K562 (cell line): ENCODE results near the gene CHRNG. TPM values are rescaled to one million over a fixed set of nuclear protein-coding genes. Genes with fewer than 3 reads are reported as not detected.

ENCODE experiments used
- ATAC-seq: fragments of 200-7000 bp; cut with Tn5 transposase; 3 replicates; pipeline ENCODE4 v1.9.1; 2020; ENCODE audit warnings: moderate library complexity
- BruUV-seq: library from RNA; stranded (reverse); fragments of 400-500 nt; replicated peaks from 2 replicates; lab custom pipeline; 2021; lab: Mats Ljungman, UMichigan
- CTCF ChIA-PET: fragments of 300-600 bp; formaldehyde crosslinking; extraction: SDS; loops from one replicate; lab custom pipeline; 2021; ENCODE audit warnings: low intra/inter-chr PET ratio; lab: Yijun Ruan, JAX
- POLR2A ChIA-PET: fragments of 300-600, 350-650 bp; sonication (Branson Sonifier 250); formaldehyde crosslinking; extraction: SDS; loops from one replicate; lab custom pipeline; 2021; ENCODE audit warnings: antibody characterized with exemption, inconsistent platforms; lab: Yijun Ruan, JAX
- DNase-seq, 4 experiments: peaks; one replicate each; pipeline versions ENCODE4 v3.0.0 to v3.0.0-alpha.2; 2011 to 2018; ENCODE audit warnings: low spot score in 3 of 4, mixed read lengths in 3 of 4; ENCODE audit errors: extremely low read depth in 1 of 4
- FAIRE-seq: peaks from 2 replicates; lab custom pipeline; 2011; peaks lifted over from hg19 to GRCh38; lab: Jason Lieb, UNC
- H2AFZ ChIP-seq: 2 replicates; pipeline ENCODE4 v1.6.0; 2011; ENCODE audit warnings: low read depth, low read length, control low read depth, inconsistent platforms
- H3K27ac ChIP-seq: fragments of 200-600 bp; 3 replicates; pipeline ENCODE4 v1.8.0; 2011; ENCODE audit warnings: low read depth, mild to moderate bottlenecking, control low read depth, inconsistent platforms, low read length, moderate library complexity, mixed read lengths; ENCODE audit errors: extremely low read depth
- H3K27me3 ChIP-seq, 2 experiments: fragments of 300-600 bp in 1 of 2; 2 replicates in 1 of 2; 3 replicates in 1 of 2; pipeline versions ENCODE4 v1.6.0 to v1.8.0; 2011; ENCODE audit warnings: inconsistent platforms in 2 of 2, low read length in 2 of 2, mild to moderate bottlenecking in 1 of 2, mixed read lengths in 1 of 2, moderate library complexity in 1 of 2; ENCODE audit not compliant: control insufficient read depth in 2 of 2, insufficient read depth in 2 of 2
- H3K36me3 ChIP-seq: fragments of 300-600 bp; 3 replicates; pipeline ENCODE4 v1.8.0; 2011; ENCODE audit warnings: mild to moderate bottlenecking, low read length, inconsistent platforms; ENCODE audit not compliant: control insufficient read depth, insufficient read depth
- H3K4me1 ChIP-seq, 2 experiments: fragments of 200-600 bp in 1 of 2; replicated peaks in 1 of 2; 2 replicates in 1 of 2; 3 replicates in 1 of 2; pipeline versions ENCODE4 v1.5.1 to v1.8.0; 2011; ENCODE audit warnings: inconsistent platforms in 2 of 2, low read length in 2 of 2, mild to moderate bottlenecking in 1 of 2, mixed read lengths in 1 of 2, moderate library complexity in 1 of 2; ENCODE audit not compliant: control insufficient read depth in 2 of 2, insufficient read depth in 2 of 2
- H3K4me2 ChIP-seq: 2 replicates; pipeline ENCODE4 v1.6.1; 2011; ENCODE audit warnings: low read length, control low read depth, inconsistent platforms, mixed read lengths; ENCODE audit not compliant: insufficient read depth
- H3K4me3 ChIP-seq: fragments of 200-600 bp; sonication (generic), shearing (Covaris generic); 2 replicates; pipeline ENCODE4 v1.5.1; 2016; ENCODE audit warnings: control low read depth, inconsistent platforms
- H3K79me2 ChIP-seq: fragments of 200-600 bp; 3 replicates; pipeline ENCODE4 v1.8.0; 2011; ENCODE audit warnings: low read length, inconsistent platforms; ENCODE audit not compliant: control insufficient read depth, insufficient read depth
- H3K9ac ChIP-seq, 2 experiments: 2 replicates each; pipeline versions ENCODE4 v1.6.0 to v1.6.1; 2011; ENCODE audit warnings: low read depth in 2 of 2, low read length in 2 of 2, control low read depth in 1 of 2, inconsistent platforms in 1 of 2, mild to moderate bottlenecking in 1 of 2, mixed read lengths in 1 of 2; ENCODE audit not compliant: insufficient read depth in 1 of 2
- H3K9me1 ChIP-seq: one replicate; pipeline ENCODE4 v1.6.0; 2011; ENCODE audit warnings: inconsistent platforms, mild to moderate bottlenecking, low read length, moderate library complexity; ENCODE audit not compliant: control insufficient read depth, insufficient read depth
- H3K9me3 ChIP-seq: replicated peaks from 2 replicates; pipeline ENCODE4 v1.5.1; 2011; ENCODE audit warnings: low read depth, low read length, inconsistent platforms; ENCODE audit not compliant: control insufficient read depth, insufficient read depth
- H4K20me1 ChIP-seq: replicated peaks from 2 replicates; pipeline ENCODE4 v1.6.1; 2011; ENCODE audit warnings: low read length, inconsistent platforms, mixed read lengths; ENCODE audit not compliant: control insufficient read depth, insufficient read depth
- ARID1B ChIP-seq: fragments of 450-650 bp; IDR thresholded peaks from 2 replicates; pipeline ENCODE4 v1.6.1; 2016; ENCODE audit warnings: antibody characterized with exemption, mild to moderate bottlenecking, inconsistent platforms
- ATF1 ChIP-seq, 2 experiments: fragments of 450-650 bp in 1 of 2; IDR thresholded peaks; 2 replicates each; pipeline ENCODE4 v1.6.1; 2016; ENCODE audit warnings: missing compliant biosample characterization in 1 of 2, missing genetic modification characterization in 1 of 2
- ETS2 ChIP-seq: IDR thresholded peaks from 2 replicates; pipeline ENCODE4 v1.6.1; 2016; ENCODE audit warnings: borderline replicate concordance, missing genetic modification characterization, mild to moderate bottlenecking, moderate library complexity, missing compliant biosample characterization; ENCODE audit not compliant: poor library complexity, severe bottlenecking
- FOXJ2 ChIP-seq: fragments of 200-800 bp; sonication (Bioruptor generic); IDR thresholded peaks from 2 replicates; pipeline ENCODE4 v1.6.1; 2016; ENCODE audit warnings: missing genetic modification characterization, missing compliant biosample characterization
- GATAD2B ChIP-seq: fragments of 450-650 bp; IDR thresholded peaks from 2 replicates; pipeline ENCODE4 v1.6.1; 2017; ENCODE audit warnings: mild to moderate bottlenecking, borderline replicate concordance
- PRMT5 ChIP-seq: sonication (generic); formaldehyde crosslinking; IDR thresholded peaks from 2 replicates; pipeline ENCODE4 v1.5.0; 2020; ENCODE audit warnings: missing genetic modification reagents
- RB1 ChIP-seq: fragments of 450-650 bp; IDR thresholded peaks from 2 replicates; pipeline ENCODE4 v1.6.1; 2017; ENCODE audit warnings: low read depth, mild to moderate bottlenecking
- SNAPC5 ChIP-seq: fragments of 250-450 bp; sonication (Bioruptor Pico); IDR thresholded peaks from 2 replicates; pipeline ENCODE4 v1.8.0; 2021; ENCODE audit warnings: moderate library complexity, mild to moderate bottlenecking, inconsistent platforms
- USF2 ChIP-seq: sonication (generic); formaldehyde crosslinking; IDR thresholded peaks from 2 replicates; pipeline ENCODE4 v1.5.0; 2020; ENCODE audit warnings: missing genetic modification reagents
- XRCC4 ChIP-seq: IDR thresholded peaks from one replicate; pipeline ENCODE4 v1.6.1; 2011; ENCODE audit not compliant: insufficient read depth, insufficient read length; ENCODE audit errors: extremely low read depth
- ZNF124 ChIP-seq: sonication (generic); formaldehyde crosslinking; IDR thresholded peaks from 2 replicates; pipeline ENCODE4 v1.8.1; 2022; ENCODE audit warnings: missing genetic modification reagents
- ZNF407 ChIP-seq: fragments of 450-650 bp; IDR thresholded peaks from 2 replicates; pipeline ENCODE4 v1.6.1; 2016; ENCODE audit warnings: low read depth
- WGBS: fragments of 100-300 bp; shearing (Covaris generic); methylation state at CpG from one replicate; pipeline ENCODE4 v1.1.6; 2016; ENCODE audit warnings: low coverage, mixed read lengths; ENCODE audit not compliant: insufficient coverage; ENCODE audit errors: missing lambda C conversion rate; 5-methylcytosine and 5-hydroxymethylcytosine counted together
- in situ Hi-C: fragments of 300-500 bp; cut with MboI; formaldehyde crosslinking; loops from 4 replicates; pipeline ENCODE4 v1.15.0; 2018; ENCODE audit warnings: inconsistent platforms, mixed read lengths
- intact Hi-C: fragments of 100-400 bp; cut with micrococcal nuclease; formaldehyde crosslinking; loops from 2 replicates; pipeline ENCODE4 v1.14.2; 2022
- polyA plus RNA-seq, 8 experiments: library from polyadenylated mRNA; depleted of rRNA in 4 of 8; stranded (reverse) in 5 of 8; unstranded in 3 of 8; fragments of >200 nt; fragmentation: Nextera tagmentation in 2 of 8; fragmentation: Illumina TruSeq in 1 of 8; extraction: Ambion mirVana in 2 of 8; extraction: Trizol in 1 of 8; gene quantifications; 2 replicates each; pipeline versions ENCODE4 v1.2.1 to v1.2.3, GENCODE V29; 2011 to 2014; ENCODE audit warnings: inconsistent platforms in 1 of 8, missing spikeins in 1 of 8
- total RNA-seq, 7 experiments: library from RNA; depleted of rRNA in 6 of 7; stranded (reverse); fragments of >200 nt in 6 of 7; fragmentation: Illumina TruSeq in 2 of 7; extraction: Trizol in 2 of 7; gene quantifications; 2 replicates each; pipeline versions ENCODE4 v1.2.1 to v1.2.3, GENCODE V29; 2011 to 2021; ENCODE audit warnings: low replicate concordance in 1 of 7

The CHRNG gene
- total and polyA plus RNA-seq, 9 of the 15 experiments (the other 6 are each of a cell fraction or from before 2014, with no cell fraction given), result not detected

GRCh38 chr2:232541961-232542714, 2.6 kb downstream of the CHRNG start:
- peaks cover 7% of the 10 kb centered on the region; the same call in 1 of the 3 replicates for H3K36me3 ChIP-seq
- in situ Hi-C loops, result no loop called here
- no peaks in the 10 kb centered on the region for H3K27me3 ChIP-seq
- ChIA-PET CTCF (no interaction called here), POLR2A (interaction anchor here (0.7 to 1.1 kb wide), 2 partner anchors 8 to 10 kb away, joined by 3 read pairs; partner anchors contain the start of genes EIF4E2 and TIGD1)
- 9% methylated on average over 5 of the region's 9 CpGs for WGBS
- no peaks in the 10 kb centered on the region for H3K9me1 ChIP-seq
- ATAC-seq (0 out of 3 replicates have a peak, but pooled peaks have one; percentile 4), FAIRE-seq (no peak), DNase-seq (peak in 1 of 4 experiments; percentile 20)
- no peaks in the 10 kb centered on the region for H3K9me3 ChIP-seq
- no TSS peak for BruUV-seq
- no peak overlapping the region for H3K9ac ChIP-seq
- H3K4me3 ChIP-seq, result no peak overlapping the region
- intact Hi-C loops, result no loop called here
- H4K20me1 ChIP-seq, result no peaks in the 10 kb centered on the region
- H3K4me1 ChIP-seq, result peaks cover 0 to 38% of the 10 kb centered on the region in 2 experiments; a peak in 3 of 5 replicates
- H3K27ac ChIP-seq, result no peak overlapping the region
- no peak overlapping the region for H3K4me2 ChIP-seq
- H3K79me2 ChIP-seq, result no peaks in the 10 kb centered on the region
- H2AFZ ChIP-seq, result no peak overlapping the region
- TF ChIP-seq RB1 (no peak), ATF1 (CRISPR knock-in tag; IDR thresholded peaks at IDR 0.05) (no peak), ATF1 (tag; IDR thresholded peaks at IDR 0.05) (no peak), GATAD2B (no peak), USF2 (CRISPR knock-in tag) (no peak), PRMT5 (CRISPR knock-in tag) (no peak), ETS2 (tag) (no peak), ZNF407 (no peak), XRCC4 (no peak), FOXJ2 (tag) (no peak), SNAPC5 (no peak), ZNF124 (CRISPR knock-in tag) (no peak), ARID1B (no peak)
